ENCODE measurements around the gene STK24.

The STK24 gene

DNA sequence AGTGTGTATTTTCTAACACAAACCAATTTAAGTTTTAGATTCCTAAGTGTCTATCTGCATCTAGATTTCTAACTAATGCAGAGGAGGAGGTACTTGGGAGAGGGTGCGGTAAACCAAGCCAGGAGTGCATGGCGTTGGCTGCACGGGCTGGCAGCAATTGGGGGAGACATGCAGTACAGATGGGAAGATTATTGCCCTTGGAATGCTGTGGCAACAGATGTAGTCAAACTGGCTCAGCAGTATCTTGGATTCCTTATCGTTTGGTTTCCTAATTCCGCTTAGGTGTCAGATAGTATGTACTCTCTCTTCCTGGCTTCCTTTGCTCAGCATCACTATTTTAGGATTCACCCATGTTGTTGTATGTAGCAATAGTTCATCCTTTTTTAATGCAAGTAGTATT, 29.4 kb upstream of the STK24 start:
- Histone ChIP-seq H3K36me3 (ENCODE audit: low read length) (no peaks in the 10 kb centered on the region), H3K79me2 (ENCODE audit: insufficient read depth, low read length) (no peaks in the 10 kb centered on the region), H2AFZ (ENCODE audit: low read depth, low read length, severe bottlenecking) (no peak overlapping the region), H3K27me3 (ENCODE audit: low read length) (no peaks in the 10 kb centered on the region), H4K20me1 (ENCODE audit: low read depth, low read length) (no peaks in the 10 kb centered on the region), H3K9me2 (replicated peaks; ENCODE audit: insufficient read depth, low read length) (no peaks in the 10 kb centered on the region), H3K9ac (ENCODE audit: low read length) (no peak overlapping the region), H3K4me3 (ENCODE audit: insufficient read depth, low read length, poor library complexity, severe bottlenecking) (no peak overlapping the region), H3F3A (ENCODE audit: insufficient read depth) (no peaks in the 10 kb centered on the region), H3K27ac (ENCODE audit: low read depth, low read length) (no peak overlapping the region), H3K9me3 (ENCODE audit: insufficient read depth, low read length) (no peaks in the 10 kb centered on the region), H3K4me2 (ENCODE audit: low read depth, low read length, poor library complexity, severe bottlenecking) (no peak overlapping the region)
- TF ChIP-seq, protein P1, sequence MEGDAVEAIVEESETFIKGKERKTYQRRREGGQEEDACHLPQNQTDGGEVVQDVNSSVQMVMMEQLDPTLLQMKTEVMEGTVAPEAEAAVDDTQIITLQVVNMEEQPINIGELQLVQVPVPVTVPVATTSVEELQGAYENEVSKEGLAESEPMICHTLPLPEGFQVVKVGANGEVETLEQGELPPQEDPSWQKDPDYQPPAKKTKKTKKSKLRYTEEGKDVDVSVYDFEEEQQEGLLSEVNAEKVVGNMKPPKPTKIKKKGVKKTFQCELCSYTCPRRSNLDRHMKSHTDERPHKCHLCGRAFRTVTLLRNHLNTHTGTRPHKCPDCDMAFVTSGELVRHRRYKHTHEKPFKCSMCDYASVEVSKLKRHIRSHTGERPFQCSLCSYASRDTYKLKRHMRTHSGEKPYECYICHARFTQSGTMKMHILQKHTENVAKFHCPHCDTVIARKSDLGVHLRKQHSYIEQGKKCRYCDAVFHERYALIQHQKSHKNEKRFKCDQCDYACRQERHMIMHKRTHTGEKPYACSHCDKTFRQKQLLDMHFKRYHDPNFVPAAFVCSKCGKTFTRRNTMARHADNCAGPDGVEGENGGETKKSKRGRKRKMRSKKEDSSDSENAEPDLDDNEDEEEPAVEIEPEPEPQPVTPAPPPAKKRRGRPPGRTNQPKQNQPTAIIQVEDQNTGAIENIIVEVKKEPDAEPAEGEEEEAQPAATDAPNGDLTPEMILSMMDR (IDR thresholded peaks at IDR 0.05; ENCODE audit: insufficient read depth, low read length, poor library complexity, severe bottlenecking) = no peak
- TF ChIP-seq EZH2phosphoT487 (conservative IDR thresholded peaks at IDR 0.05; ENCODE audit: low read length) = no peak

DNA sequence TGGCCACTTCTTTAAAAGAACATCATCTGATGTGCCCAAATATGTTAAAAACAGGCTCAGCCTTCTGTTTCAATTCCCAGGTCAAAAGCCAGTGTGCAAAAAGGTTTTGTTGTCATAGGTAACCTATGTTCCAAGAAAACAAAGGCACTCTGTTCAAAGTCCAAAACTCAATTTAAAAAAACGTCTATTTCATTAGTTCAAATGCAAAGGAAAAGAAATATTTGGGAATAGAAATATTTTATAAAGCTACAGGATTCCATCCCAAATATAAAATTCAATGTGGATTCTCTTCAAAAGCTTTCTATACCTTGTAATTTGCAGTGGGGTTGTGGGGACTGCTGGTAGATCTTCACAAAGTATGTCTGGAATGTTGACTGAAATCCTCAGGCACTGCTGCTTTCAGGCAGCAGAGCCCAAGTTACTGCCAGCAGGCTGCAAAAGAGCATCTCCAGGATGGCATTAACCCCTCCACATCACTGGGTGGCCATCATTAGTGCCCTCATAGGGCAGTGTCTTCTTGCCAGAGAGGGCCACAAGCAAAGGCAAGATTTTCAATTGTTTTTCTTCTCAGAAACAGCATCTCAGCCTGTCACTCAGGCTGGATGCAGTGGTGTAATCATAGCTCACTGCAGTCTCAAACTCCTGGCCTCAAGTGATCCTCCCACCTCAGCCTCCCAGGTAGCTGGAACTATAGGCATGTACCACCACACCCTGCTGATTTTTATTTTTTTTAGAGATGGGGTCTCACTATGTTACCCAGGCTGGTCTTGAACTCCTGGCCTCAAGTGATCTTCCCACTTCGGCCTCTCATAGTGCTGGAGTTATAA, 22.8 kb upstream of the STK24 start:
- Histone ChIP-seq H3K27ac (ENCODE audit: low read depth, low read length) (no peak overlapping the region), H3F3A (ENCODE audit: insufficient read depth) (no peaks in the 10 kb centered on the region), H3K9me2 (replicated peaks; ENCODE audit: insufficient read depth, low read length) (no peaks in the 10 kb centered on the region), H3K9me3 (ENCODE audit: insufficient read depth, low read length) (no peaks in the 10 kb centered on the region), H3K27me3 (ENCODE audit: low read length) (no peaks in the 10 kb centered on the region), H4K20me1 (ENCODE audit: low read depth, low read length) (no peaks in the 10 kb centered on the region), H3K4me3 (ENCODE audit: insufficient read depth, low read length, poor library complexity, severe bottlenecking) (no peak overlapping the region), H3K9ac (ENCODE audit: low read length) (no peak overlapping the region), H3K36me3 (ENCODE audit: low read length) (no peaks in the 10 kb centered on the region), H3K4me2 (ENCODE audit: low read depth, low read length, poor library complexity, severe bottlenecking) (no peak overlapping the region), H2AFZ (ENCODE audit: low read depth, low read length, severe bottlenecking) (no peak overlapping the region), H3K79me2 (ENCODE audit: insufficient read depth, low read length) (no peaks in the 10 kb centered on the region)
- TF ChIP-seq, protein P1 (IDR thresholded peaks at IDR 0.05; ENCODE audit: insufficient read depth, low read length, poor library complexity, severe bottlenecking) = no peak
- TF ChIP-seq EZH2phosphoT487 (conservative IDR thresholded peaks at IDR 0.05; ENCODE audit: low read length) = no peak

DNA sequence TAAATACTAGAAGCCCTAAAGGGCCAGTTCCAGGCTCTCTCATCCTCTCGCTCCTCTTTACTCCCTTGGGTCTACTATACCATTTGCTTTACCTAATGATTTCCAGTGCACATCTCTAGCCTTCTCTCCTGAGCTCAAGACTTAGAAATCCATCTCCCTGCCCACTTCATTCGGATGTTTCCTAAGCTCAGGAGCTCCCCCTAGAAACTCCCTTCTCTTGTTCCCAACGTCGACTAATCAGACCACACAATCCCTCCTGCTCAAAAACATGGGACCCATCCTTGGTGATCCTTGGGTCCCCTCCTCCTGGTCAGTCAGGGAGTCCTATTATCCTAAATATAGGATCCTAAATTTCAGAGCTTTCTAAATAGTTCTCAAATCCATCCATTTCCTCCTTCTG, 21.1 kb upstream of the STK24 start:
- H3K9me2 ChIP-seq (replicated peaks; ENCODE audit: insufficient read depth, low read length) = no peaks in the 10 kb centered on the region
- no peak overlapping the region for H2AFZ ChIP-seq (ENCODE audit: low read depth, low read length, severe bottlenecking)
- H3K4me3 ChIP-seq (ENCODE audit: insufficient read depth, low read length, poor library complexity, severe bottlenecking) = no peak overlapping the region
- no peaks in the 10 kb centered on the region for H3F3A ChIP-seq (ENCODE audit: insufficient read depth)
- no peak overlapping the region for H3K9ac ChIP-seq (ENCODE audit: low read length)
- H3K27ac ChIP-seq (ENCODE audit: low read depth, low read length) = no peak overlapping the region
- no peaks in the 10 kb centered on the region for H3K27me3 ChIP-seq (ENCODE audit: low read length)
- no peak overlapping the region for H3K4me2 ChIP-seq (ENCODE audit: low read depth, low read length, poor library complexity, severe bottlenecking)
- TF ChIP-seq EZH2phosphoT487 (conservative IDR thresholded peaks at IDR 0.05; ENCODE audit: low read length) = no peak
- TF ChIP-seq, protein P1 (IDR thresholded peaks at IDR 0.05; ENCODE audit: insufficient read depth, low read length, poor library complexity, severe bottlenecking) = no peak
- H3K9me3 ChIP-seq (ENCODE audit: insufficient read depth, low read length) = no peaks in the 10 kb centered on the region
- H4K20me1 ChIP-seq (ENCODE audit: low read depth, low read length) = no peaks in the 10 kb centered on the region
- H3K36me3 ChIP-seq (ENCODE audit: low read length) = no peaks in the 10 kb centered on the region
- no peaks in the 10 kb centered on the region for H3K79me2 ChIP-seq (ENCODE audit: insufficient read depth, low read length)

Measured in SU-DHL-6 (cell line).